Measurements from ENCODE around the gene ZYG11B. TPM values are rescaled to one million over a fixed set of nuclear protein-coding genes. Genes with fewer than 3 reads are reported as not detected.

Gene ZYG11B
- total and polyA plus RNA-seq, 9 of the 15 experiments (the other 6 are each of a cell fraction or from before 2014, with no cell fraction given): 4.9 to 22.2 (median 12.2) TPM

DNA sequence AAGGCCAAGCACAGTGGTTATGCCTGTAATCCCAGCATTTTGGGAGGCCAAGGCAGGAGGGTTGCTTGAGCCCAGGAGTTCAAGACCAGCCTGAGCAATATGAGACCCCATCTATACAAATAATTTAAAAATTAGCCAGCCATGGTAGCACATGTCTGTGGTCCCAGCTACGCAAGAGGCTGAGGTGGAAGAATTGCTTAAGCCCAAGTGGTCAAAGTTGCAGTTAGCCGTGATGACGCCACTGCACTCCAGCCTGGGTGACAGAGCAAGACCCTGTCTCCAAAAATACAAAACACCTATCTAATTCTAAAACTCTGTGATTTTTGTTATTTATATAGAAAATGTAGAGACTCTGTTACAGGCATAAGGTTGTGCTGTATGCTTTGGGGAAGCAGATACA, 72.1 kb downstream of the ZYG11B start:
- H3K9ac ChIP-seq (ENCODE audit: insufficient read depth in 1 of 2, low read depth in 2 of 2, low read length in 2 of 2): no peak overlapping the region
- DNase-seq (ENCODE audit: extremely low read depth in 1 of 4, low spot score in 3 of 4) (no peak), FAIRE-seq (no peak), ATAC-seq (no peak)
- no peak for TF ChIP-seq BMI1 (IDR thresholded peaks at IDR 0.05; ENCODE audit: low read length)
- TF ChIP-seq CHD1 (IDR thresholded peaks at IDR 0.05; ENCODE audit: low read length): no peak
- no peak for TF ChIP-seq NCOA6 (IDR thresholded peaks at IDR 0.05)
- no peak for TF ChIP-seq ZNF778 (CRISPR knock-in tag; IDR thresholded peaks at IDR 0.05)
- TF ChIP-seq MXI1 (IDR thresholded peaks at IDR 0.05; ENCODE audit: low read depth, low read length): no peak
- TF ChIP-seq, protein P1, sequence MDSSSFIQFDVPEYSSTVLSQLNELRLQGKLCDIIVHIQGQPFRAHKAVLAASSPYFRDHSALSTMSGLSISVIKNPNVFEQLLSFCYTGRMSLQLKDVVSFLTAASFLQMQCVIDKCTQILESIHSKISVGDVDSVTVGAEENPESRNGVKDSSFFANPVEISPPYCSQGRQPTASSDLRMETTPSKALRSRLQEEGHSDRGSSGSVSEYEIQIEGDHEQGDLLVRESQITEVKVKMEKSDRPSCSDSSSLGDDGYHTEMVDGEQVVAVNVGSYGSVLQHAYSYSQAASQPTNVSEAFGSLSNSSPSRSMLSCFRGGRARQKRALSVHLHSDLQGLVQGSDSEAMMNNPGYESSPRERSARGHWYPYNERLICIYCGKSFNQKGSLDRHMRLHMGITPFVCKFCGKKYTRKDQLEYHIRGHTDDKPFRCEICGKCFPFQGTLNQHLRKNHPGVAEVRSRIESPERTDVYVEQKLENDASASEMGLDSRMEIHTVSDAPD (CRISPR knock-in tag; IDR thresholded peaks at IDR 0.05): no peak
- TF ChIP-seq SAFB2 (IDR thresholded peaks at IDR 0.05; ENCODE audit: borderline replicate concordance, low read depth, low read length, severe bottlenecking): no peak
- no peak for TF ChIP-seq ZNF174 (CRISPR knock-in tag; IDR thresholded peaks at IDR 0.05)
- TF ChIP-seq, protein P2, sequence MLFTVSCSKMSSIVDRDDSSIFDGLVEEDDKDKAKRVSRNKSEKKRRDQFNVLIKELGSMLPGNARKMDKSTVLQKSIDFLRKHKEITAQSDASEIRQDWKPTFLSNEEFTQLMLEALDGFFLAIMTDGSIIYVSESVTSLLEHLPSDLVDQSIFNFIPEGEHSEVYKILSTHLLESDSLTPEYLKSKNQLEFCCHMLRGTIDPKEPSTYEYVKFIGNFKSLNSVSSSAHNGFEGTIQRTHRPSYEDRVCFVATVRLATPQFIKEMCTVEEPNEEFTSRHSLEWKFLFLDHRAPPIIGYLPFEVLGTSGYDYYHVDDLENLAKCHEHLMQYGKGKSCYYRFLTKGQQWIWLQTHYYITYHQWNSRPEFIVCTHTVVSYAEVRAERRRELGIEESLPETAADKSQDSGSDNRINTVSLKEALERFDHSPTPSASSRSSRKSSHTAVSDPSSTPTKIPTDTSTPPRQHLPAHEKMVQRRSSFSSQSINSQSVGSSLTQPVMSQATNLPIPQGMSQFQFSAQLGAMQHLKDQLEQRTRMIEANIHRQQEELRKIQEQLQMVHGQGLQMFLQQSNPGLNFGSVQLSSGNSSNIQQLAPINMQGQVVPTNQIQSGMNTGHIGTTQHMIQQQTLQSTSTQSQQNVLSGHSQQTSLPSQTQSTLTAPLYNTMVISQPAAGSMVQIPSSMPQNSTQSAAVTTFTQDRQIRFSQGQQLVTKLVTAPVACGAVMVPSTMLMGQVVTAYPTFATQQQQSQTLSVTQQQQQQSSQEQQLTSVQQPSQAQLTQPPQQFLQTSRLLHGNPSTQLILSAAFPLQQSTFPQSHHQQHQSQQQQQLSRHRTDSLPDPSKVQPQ (CRISPR knock-in tag; IDR thresholded peaks at IDR 0.05; ENCODE audit: borderline replicate concordance): no peak
- no peak for TF ChIP-seq NFYB (IDR thresholded peaks at IDR 0.05; ENCODE audit: extremely low read depth, insufficient read length)
- TF ChIP-seq PHF20 (IDR thresholded peaks at IDR 0.05; ENCODE audit: partially characterized antibody): no peak
- no peak for TF ChIP-seq ZNF561 (CRISPR knock-in tag; conservative IDR thresholded peaks at IDR 0.05)
- 93% methylated on average over 3 of the region's 3 CpGs for WGBS (ENCODE audit: insufficient coverage, low coverage, missing lambda C conversion rate)
- in situ Hi-C loops (cut with MboI): no loop called here
- peaks cover 21% of the 10 kb centered on the region for H3K36me3 ChIP-seq (ENCODE audit: control insufficient read depth, insufficient read depth, low read length)
- POLR2A ChIA-PET: interaction anchor here (1.1 kb wide), 1 partner anchor 15 kb away, joined by 5 read pairs; no protein-coding TSS in a partner anchor
- no peaks in the 10 kb centered on the region for H3K9me1 ChIP-seq (ENCODE audit: control insufficient read depth, insufficient read depth, low read length)
- no peak overlapping the region for H2AFZ ChIP-seq (ENCODE audit: low read depth, low read length)
- H3K4me3 ChIP-seq: no peak overlapping the region
- no peaks in the 10 kb centered on the region for H3K9me3 ChIP-seq (replicated peaks; ENCODE audit: control insufficient read depth, insufficient read depth, low read depth, low read length)
- no peaks in the 10 kb centered on the region for H3K4me1 ChIP-seq (replicated peaks in 1 of 2; ENCODE audit: control insufficient read depth in 2 of 2, insufficient read depth in 2 of 2, low read length in 2 of 2)
- no peak overlapping the region for H3K4me2 ChIP-seq (ENCODE audit: insufficient read depth, low read length)
- no peaks in the 10 kb centered on the region for H3K79me2 ChIP-seq (ENCODE audit: control insufficient read depth, insufficient read depth, low read length)
- BruUV-seq (replicated peaks): no TSS peak
- H3K27me3 ChIP-seq (ENCODE audit: control insufficient read depth in 2 of 2, insufficient read depth in 2 of 2, low read length in 2 of 2): no peaks in the 10 kb centered on the region
- no peaks in the 10 kb centered on the region for H4K20me1 ChIP-seq (replicated peaks; ENCODE audit: control insufficient read depth, insufficient read depth, low read length)
- CTCF ChIA-PET (ENCODE audit: low intra/inter-chr PET ratio): no interaction called here
- no peak overlapping the region for H3K27ac ChIP-seq (ENCODE audit: extremely low read depth, low read depth, low read length)
- intact Hi-C loops (cut with micrococcal nuclease): no loop called here

All from K562 (cell line).